Measurements from ENCODE around the gene FKBP5. TPM values are rescaled to one million over a fixed set of nuclear protein-coding genes. Genes with fewer than 3 reads are reported as not detected.

Gene FKBP5
- total RNA-seq, 1 experiment from 2014 or later, result 14.3 TPM

GRCh38 chr6:35664945-35665344 lies 23.8 kb downstream of the FKBP5 start:
- intact Hi-C loops (cut with micrococcal nuclease; ENCODE audit: unreplicated experiment), result no loop called here

GRCh38 chr6:35663447-35664235 lies 25.1 kb downstream of the FKBP5 start:
- intact Hi-C loops (cut with micrococcal nuclease; ENCODE audit: unreplicated experiment), result no loop called here
- no TSS peak for BruUV-seq (replicated peaks)
- Mint-ChIP-seq H3K9me3 (ENCODE audit: low read depth, unreplicated experiment) (no peaks in the 10 kb centered on the region), H3K27me3 (ENCODE audit: unreplicated experiment) (no peaks in the 10 kb centered on the region), H3K4me3 (ENCODE audit: low read depth, unreplicated experiment) (no peak overlapping the region), H3K36me3 (ENCODE audit: insufficient read depth, unreplicated experiment) (no peaks in the 10 kb centered on the region), H3K4me1 (ENCODE audit: low read depth, unreplicated experiment) (no peaks in the 10 kb centered on the region), H3K27ac (ENCODE audit: unreplicated experiment) (no peak overlapping the region)
- no peak for TF ChIP-seq CTCF (IDR thresholded peaks at IDR 0.05; ENCODE audit: unreplicated experiment)
- CTCF ChIA-PET, result interaction anchor here (1.1 kb wide), 1 partner anchor 11 kb away, joined by 3 read pairs; no protein-coding TSS in a partner anchor
- no peak for DNase-seq

More at GRCh38 chr6:35664945-35665344, 23.8 kb downstream of the FKBP5 start:
- H3K4me1 Mint-ChIP-seq (ENCODE audit: low read depth, unreplicated experiment), result no peaks in the 10 kb centered on the region
- H3K36me3 Mint-ChIP-seq (ENCODE audit: insufficient read depth, unreplicated experiment), result no peaks in the 10 kb centered on the region
- CTCF ChIA-PET, result interaction anchor here (0.7 kb wide), 3 partner anchors 19 to 1803 kb away, joined by 3 to 6 read pairs (median 4); no protein-coding TSS in a partner anchor
- no peak overlapping the region for H3K4me3 Mint-ChIP-seq (ENCODE audit: low read depth, unreplicated experiment)
- DNase-seq, result no peak
- no peaks in the 10 kb centered on the region for H3K27me3 Mint-ChIP-seq (ENCODE audit: unreplicated experiment)
- TF ChIP-seq CTCF (IDR thresholded peaks at IDR 0.05; ENCODE audit: unreplicated experiment), result no peak
- no peaks in the 10 kb centered on the region for H3K9me3 Mint-ChIP-seq (ENCODE audit: low read depth, unreplicated experiment)
- no peak overlapping the region for H3K27ac Mint-ChIP-seq (ENCODE audit: unreplicated experiment)
- no TSS peak for BruUV-seq (replicated peaks)

- no peaks in the 10 kb centered on the region for H3K9me3 Mint-ChIP-seq (ENCODE audit: low read depth, unreplicated experiment)
- CTCF ChIA-PET, result interaction anchor here (0.7 to 1.1 kb wide), 2 partner anchors 12 to 76 kb away, joined by 3 read pairs; no protein-coding TSS in a partner anchor
- no TSS peak for BruUV-seq (replicated peaks)
- no peak overlapping the region for H3K27ac Mint-ChIP-seq (ENCODE audit: unreplicated experiment)
- no peak for TF ChIP-seq CTCF (IDR thresholded peaks at IDR 0.05; ENCODE audit: unreplicated experiment)
- intact Hi-C loops (cut with micrococcal nuclease; ENCODE audit: unreplicated experiment), result no loop called here
- no peaks in the 10 kb centered on the region for H3K27me3 Mint-ChIP-seq (ENCODE audit: unreplicated experiment)
- no peak for DNase-seq
- no peak overlapping the region for H3K4me3 Mint-ChIP-seq (ENCODE audit: low read depth, unreplicated experiment)
- no peaks in the 10 kb centered on the region for H3K36me3 Mint-ChIP-seq (ENCODE audit: insufficient read depth, unreplicated experiment)
- no peaks in the 10 kb centered on the region for H3K4me1 Mint-ChIP-seq (ENCODE audit: low read depth, unreplicated experiment)
These were observed 25.7 kb downstream of the FKBP5 start for GRCh38 chr6:35662999-35663398.

GRCh38 chr6:35654883-35655282 lies 33.8 kb downstream of the FKBP5 start:
- Mint-ChIP-seq H3K9me3 (ENCODE audit: low read depth, unreplicated experiment) (no peaks in the 10 kb centered on the region), H3K27ac (ENCODE audit: unreplicated experiment) (no peak overlapping the region), H3K4me3 (ENCODE audit: low read depth, unreplicated experiment) (no peak overlapping the region), H3K4me1 (ENCODE audit: low read depth, unreplicated experiment) (no peaks in the 10 kb centered on the region), H3K36me3 (ENCODE audit: insufficient read depth, unreplicated experiment) (no peaks in the 10 kb centered on the region), H3K27me3 (ENCODE audit: unreplicated experiment) (no peaks in the 10 kb centered on the region)
- no peak for TF ChIP-seq CTCF (IDR thresholded peaks at IDR 0.05; ENCODE audit: unreplicated experiment)
- intact Hi-C loops (cut with micrococcal nuclease; ENCODE audit: unreplicated experiment), result no loop called here
- no TSS peak for BruUV-seq (replicated peaks)
- DNase-seq, result no peak
- CTCF ChIA-PET, result no interaction called here
